Measurements from ENCODE around the gene DNM3.

Gene DNM3

DNA sequence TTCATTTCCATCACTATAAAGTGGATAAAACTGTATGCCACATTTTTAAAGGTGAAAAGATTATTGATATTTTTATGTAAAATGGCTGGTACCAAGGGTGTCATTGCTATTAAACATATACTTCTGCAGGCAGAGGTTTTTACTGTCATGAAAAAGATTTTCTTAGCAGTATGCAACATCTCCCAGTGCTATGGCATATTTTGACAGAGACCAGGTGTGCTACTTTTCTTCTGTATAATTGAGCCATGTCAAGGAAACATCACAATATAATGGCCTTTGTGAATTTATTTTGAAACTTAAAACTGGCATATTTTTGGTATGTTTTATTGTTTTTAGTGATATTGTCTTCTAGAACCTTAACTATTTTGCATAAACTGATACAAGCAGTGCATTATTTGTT is 362.6 kb downstream of the DNM3 start:
- TF ChIP-seq EZH2phosphoT487 (IDR thresholded peaks at IDR 0.05; ENCODE audit: borderline replicate concordance, low read length), result no peak
- TF ChIP-seq, protein P1, sequence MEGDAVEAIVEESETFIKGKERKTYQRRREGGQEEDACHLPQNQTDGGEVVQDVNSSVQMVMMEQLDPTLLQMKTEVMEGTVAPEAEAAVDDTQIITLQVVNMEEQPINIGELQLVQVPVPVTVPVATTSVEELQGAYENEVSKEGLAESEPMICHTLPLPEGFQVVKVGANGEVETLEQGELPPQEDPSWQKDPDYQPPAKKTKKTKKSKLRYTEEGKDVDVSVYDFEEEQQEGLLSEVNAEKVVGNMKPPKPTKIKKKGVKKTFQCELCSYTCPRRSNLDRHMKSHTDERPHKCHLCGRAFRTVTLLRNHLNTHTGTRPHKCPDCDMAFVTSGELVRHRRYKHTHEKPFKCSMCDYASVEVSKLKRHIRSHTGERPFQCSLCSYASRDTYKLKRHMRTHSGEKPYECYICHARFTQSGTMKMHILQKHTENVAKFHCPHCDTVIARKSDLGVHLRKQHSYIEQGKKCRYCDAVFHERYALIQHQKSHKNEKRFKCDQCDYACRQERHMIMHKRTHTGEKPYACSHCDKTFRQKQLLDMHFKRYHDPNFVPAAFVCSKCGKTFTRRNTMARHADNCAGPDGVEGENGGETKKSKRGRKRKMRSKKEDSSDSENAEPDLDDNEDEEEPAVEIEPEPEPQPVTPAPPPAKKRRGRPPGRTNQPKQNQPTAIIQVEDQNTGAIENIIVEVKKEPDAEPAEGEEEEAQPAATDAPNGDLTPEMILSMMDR (IDR thresholded peaks at IDR 0.05; ENCODE audit: low read depth, low read length, poor library complexity, severe bottlenecking), result no peak
- no peaks in the 10 kb centered on the region for H4K20me1 ChIP-seq (ENCODE audit: control insufficient read depth, insufficient read depth, low read depth, low read length)
- H3K27ac ChIP-seq (ENCODE audit: low read depth, low read length), result no peak overlapping the region
- H3K4me1 ChIP-seq (ENCODE audit: control insufficient read depth, low read length), result 0 out of 2 replicates have a peak, but pooled peaks cover 3% of the 10 kb centered on the region
- no peaks in the 10 kb centered on the region for H3K9me3 ChIP-seq (ENCODE audit: control insufficient read depth, insufficient read depth, low read length)
- H3K79me2 ChIP-seq (ENCODE audit: control insufficient read depth, low read length), result no peaks in the 10 kb centered on the region
- no peaks in the 10 kb centered on the region for H3K36me3 ChIP-seq (ENCODE audit: control insufficient read depth, low read length)
- no peak overlapping the region for H3K4me2 ChIP-seq (ENCODE audit: low read length)
- H3K4me3 ChIP-seq (ENCODE audit: low read length), result no peak overlapping the region
- H3K27me3 ChIP-seq (ENCODE audit: control insufficient read depth, low read length), result no peaks in the 10 kb centered on the region
- H3F3A ChIP-seq (ENCODE audit: control insufficient read depth, insufficient read depth), result no peaks in the 10 kb centered on the region
- H3K9me2 ChIP-seq (replicated peaks; ENCODE audit: control insufficient read depth, low read length), result no peaks in the 10 kb centered on the region

GRCh38 chr1:172206256-172206655 is 365.0 kb downstream of the DNM3 start:
- Histone ChIP-seq H4K20me1 (ENCODE audit: control insufficient read depth, insufficient read depth, low read depth, low read length) (no peaks in the 10 kb centered on the region), H3K36me3 (ENCODE audit: control insufficient read depth, low read length) (no peaks in the 10 kb centered on the region), H3K4me1 (ENCODE audit: control insufficient read depth, low read length) (0 out of 2 replicates have a peak, but pooled peaks cover 3% of the 10 kb centered on the region), H3K9me2 (replicated peaks; ENCODE audit: control insufficient read depth, low read length) (no peaks in the 10 kb centered on the region), H3K4me2 (ENCODE audit: low read length) (no peak overlapping the region), H3K27ac (ENCODE audit: low read depth, low read length) (no peak overlapping the region), H3K9me3 (ENCODE audit: control insufficient read depth, insufficient read depth, low read length) (no peaks in the 10 kb centered on the region), H3K27me3 (ENCODE audit: control insufficient read depth, low read length) (peaks cover 2% of the 10 kb centered on the region; the same call in 1 of the 2 replicates), H3F3A (ENCODE audit: control insufficient read depth, insufficient read depth) (no peaks in the 10 kb centered on the region), H3K79me2 (ENCODE audit: control insufficient read depth, low read length) (no peaks in the 10 kb centered on the region), H3K4me3 (ENCODE audit: low read length) (no peak overlapping the region)
- TF ChIP-seq, protein P1 (IDR thresholded peaks at IDR 0.05; ENCODE audit: low read depth, low read length, poor library complexity, severe bottlenecking), result no peak
- no peak for TF ChIP-seq EZH2phosphoT487 (IDR thresholded peaks at IDR 0.05; ENCODE audit: borderline replicate concordance, low read length)

DNA sequence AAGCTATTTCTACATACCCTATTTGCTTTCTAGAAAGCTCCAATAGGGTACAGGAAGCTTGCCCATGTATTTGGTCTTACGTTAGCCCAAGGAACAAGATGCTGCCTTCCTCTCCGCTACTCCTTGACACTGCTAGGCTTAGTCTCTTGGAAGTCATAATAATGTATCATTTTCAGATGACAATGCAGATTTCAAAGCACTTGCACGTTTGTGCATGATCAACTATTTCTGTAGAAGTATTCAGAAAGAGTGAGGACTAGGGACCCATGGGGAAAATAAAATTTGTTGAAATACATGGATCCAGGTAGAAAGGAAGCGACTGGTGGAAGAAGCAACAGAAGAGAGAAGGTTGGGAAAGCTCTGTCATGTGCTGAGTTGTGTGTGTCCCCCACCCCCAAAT is 367.3 kb downstream of the DNM3 start:
- Histone ChIP-seq H3K4me2 (ENCODE audit: low read length) (no peak overlapping the region), H3K4me1 (ENCODE audit: control insufficient read depth, low read length) (0 out of 2 replicates have a peak, but pooled peaks cover 3% of the 10 kb centered on the region), H4K20me1 (ENCODE audit: control insufficient read depth, insufficient read depth, low read depth, low read length) (no peaks in the 10 kb centered on the region), H3K9me2 (replicated peaks; ENCODE audit: control insufficient read depth, low read length) (no peaks in the 10 kb centered on the region), H3K27ac (ENCODE audit: low read depth, low read length) (no peak overlapping the region), H3F3A (ENCODE audit: control insufficient read depth, insufficient read depth) (no peaks in the 10 kb centered on the region), H3K9me3 (ENCODE audit: control insufficient read depth, insufficient read depth, low read length) (no peaks in the 10 kb centered on the region), H3K36me3 (ENCODE audit: control insufficient read depth, low read length) (no peaks in the 10 kb centered on the region), H3K4me3 (ENCODE audit: low read length) (no peak overlapping the region), H3K27me3 (ENCODE audit: control insufficient read depth, low read length) (peaks cover 3% of the 10 kb centered on the region; the same call in 1 of the 2 replicates), H3K79me2 (ENCODE audit: control insufficient read depth, low read length) (no peaks in the 10 kb centered on the region)
- TF ChIP-seq, protein P1 (IDR thresholded peaks at IDR 0.05; ENCODE audit: low read depth, low read length, poor library complexity, severe bottlenecking), result no peak
- TF ChIP-seq EZH2phosphoT487 (IDR thresholded peaks at IDR 0.05; ENCODE audit: borderline replicate concordance, low read length), result no peak

Measured in DOHH2 (cell line).